ENCODE results near the gene LIME1.

- no peak for TF ChIP-seq CTCF (IDR thresholded peaks at IDR 0.05)
- no peak for TF ChIP-seq CHD2 (IDR thresholded peaks at IDR 0.05; ENCODE audit: low read length, partially characterized antibody)
- TF ChIP-seq, protein P1, sequence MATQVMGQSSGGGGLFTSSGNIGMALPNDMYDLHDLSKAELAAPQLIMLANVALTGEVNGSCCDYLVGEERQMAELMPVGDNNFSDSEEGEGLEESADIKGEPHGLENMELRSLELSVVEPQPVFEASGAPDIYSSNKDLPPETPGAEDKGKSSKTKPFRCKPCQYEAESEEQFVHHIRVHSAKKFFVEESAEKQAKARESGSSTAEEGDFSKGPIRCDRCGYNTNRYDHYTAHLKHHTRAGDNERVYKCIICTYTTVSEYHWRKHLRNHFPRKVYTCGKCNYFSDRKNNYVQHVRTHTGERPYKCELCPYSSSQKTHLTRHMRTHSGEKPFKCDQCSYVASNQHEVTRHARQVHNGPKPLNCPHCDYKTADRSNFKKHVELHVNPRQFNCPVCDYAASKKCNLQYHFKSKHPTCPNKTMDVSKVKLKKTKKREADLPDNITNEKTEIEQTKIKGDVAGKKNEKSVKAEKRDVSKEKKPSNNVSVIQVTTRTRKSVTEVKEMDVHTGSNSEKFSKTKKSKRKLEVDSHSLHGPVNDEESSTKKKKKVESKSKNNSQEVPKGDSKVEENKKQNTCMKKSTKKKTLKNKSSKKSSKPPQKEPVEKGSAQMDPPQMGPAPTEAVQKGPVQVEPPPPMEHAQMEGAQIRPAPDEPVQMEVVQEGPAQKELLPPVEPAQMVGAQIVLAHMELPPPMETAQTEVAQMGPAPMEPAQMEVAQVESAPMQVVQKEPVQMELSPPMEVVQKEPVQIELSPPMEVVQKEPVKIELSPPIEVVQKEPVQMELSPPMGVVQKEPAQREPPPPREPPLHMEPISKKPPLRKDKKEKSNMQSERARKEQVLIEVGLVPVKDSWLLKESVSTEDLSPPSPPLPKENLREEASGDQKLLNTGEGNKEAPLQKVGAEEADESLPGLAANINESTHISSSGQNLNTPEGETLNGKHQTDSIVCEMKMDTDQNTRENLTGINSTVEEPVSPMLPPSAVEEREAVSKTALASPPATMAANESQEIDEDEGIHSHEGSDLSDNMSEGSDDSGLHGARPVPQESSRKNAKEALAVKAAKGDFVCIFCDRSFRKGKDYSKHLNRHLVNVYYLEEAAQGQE (IDR thresholded peaks at IDR 0.05) = no peak
Measured at GRCh38 chr20:63693083-63693732, 43.3 kb upstream of the LIME1 start.
